A673 (cell line): Measurements from ENCODE around the gene ATP8A1. TPM values are rescaled to one million over a fixed set of nuclear protein-coding genes. Genes with fewer than 3 reads are reported as not detected.

ENCODE experiments used
- BruUV-seq: library from RNA; stranded (reverse); fragments of 400-500 nt; replicated peaks from 2 replicates; lab custom pipeline; 2021; lab: Mats Ljungman, UMichigan
- CTCF ChIA-PET: fragments of 300-600 bp; sonication (Branson Sonifier 250); formaldehyde crosslinking; loops from one replicate; lab custom pipeline; 2022; ENCODE audit warnings: antibody characterized with exemption; lab: Charles Lee
- POLR2A ChIA-PET: fragments of 300-600 bp; sonication (Branson Sonifier 250); formaldehyde crosslinking; loops from one replicate; lab custom pipeline; 2022; ENCODE audit warnings: antibody characterized with exemption; ENCODE audit not compliant: low non-redundant PET; lab: Charles Lee
- DNase-seq: peaks from one replicate; pipeline ENCODE4 v3.0.0-alpha.2; 2015; ENCODE audit warnings: low spot score
- H3K27ac ChIP-seq: fragments of 200-600 bp; sonication (generic); 2 replicates; pipeline ENCODE4 v1.5.1; 2016; ENCODE audit warnings: mixed run types, low read depth, mild to moderate bottlenecking, mixed read lengths, antibody characterized with exemption, low read length; ENCODE audit not compliant: poor library complexity, severe bottlenecking
- H3K27me3 ChIP-seq: fragments of 200-600 bp; sonication (generic); replicated peaks from 2 replicates; pipeline ENCODE4 v1.6.1; 2017; ENCODE audit warnings: mixed run types, low read depth, mild to moderate bottlenecking, mixed read lengths, antibody characterized with exemption, low read length; ENCODE audit not compliant: insufficient read depth, poor library complexity
- H3K36me3 ChIP-seq: fragments of 200-600 bp; sonication (generic); 2 replicates; pipeline ENCODE4 v1.6.1; 2016; ENCODE audit warnings: mixed run types, mild to moderate bottlenecking, mixed read lengths, antibody characterized with exemption, low read length; ENCODE audit not compliant: insufficient read depth, poor library complexity, severe bottlenecking
- H3K4me1 ChIP-seq: fragments of 200-600 bp; sonication (generic); 2 replicates; pipeline ENCODE4 v1.6.1; 2017; ENCODE audit warnings: mixed run types, mild to moderate bottlenecking, mixed read lengths, antibody characterized with exemption, low read length; ENCODE audit not compliant: insufficient read depth, poor library complexity, severe bottlenecking
- H3K4me3 ChIP-seq: fragments of 200-600 bp; sonication (generic); 2 replicates; pipeline ENCODE4 v1.5.1; 2016; ENCODE audit warnings: low read depth, mixed run types, mild to moderate bottlenecking, mixed read lengths, low read length; ENCODE audit not compliant: poor library complexity, severe bottlenecking
- H3K9me3 ChIP-seq: fragments of 200-600 bp; sonication (generic); 2 replicates; pipeline ENCODE4 v1.6.1; 2016; ENCODE audit warnings: mixed run types, low read depth, mild to moderate bottlenecking, mixed read lengths, antibody characterized with exemption, low read length; ENCODE audit not compliant: poor library complexity, severe bottlenecking
- EZH2 ChIP-seq: fragments of 200-600 bp; sonication (generic); IDR thresholded peaks from 2 replicates; pipeline ENCODE4 v1.6.1; 2017; ENCODE audit warnings: borderline replicate concordance, low read depth, mild to moderate bottlenecking, mixed read lengths, antibody characterized with exemption, low read length; ENCODE audit not compliant: poor library complexity, severe bottlenecking
- intact Hi-C: fragments of 100-400 bp; cut with micrococcal nuclease; formaldehyde crosslinking; loops from one replicate; pipeline ENCODE4 v1.10.0; 2022; ENCODE audit not compliant: unreplicated experiment
- total RNA-seq: library from RNA; stranded (reverse); gene quantifications from 2 replicates; pipeline ENCODE4 v1.2.3, GENCODE V29; 2021
- TF ChIP-seq, protein P1 (sequence below): fragments of 300-800, 200-600 bp; sonication (generic); conservative IDR thresholded peaks from 2 replicates; pipeline ENCODE4 v1.5.1; 2017; ENCODE audit warnings: low read depth, mild to moderate bottlenecking, antibody characterized with exemption, low read length, moderate library complexity, mixed read lengths

Gene ATP8A1
- total RNA-seq, 1 experiment from 2014 or later = 0.28 TPM

GRCh38 chr4:42642101-42642797, 14.7 kb downstream of the ATP8A1 start:
- Histone ChIP-seq H3K27me3 (peaks cover 5% of the 10 kb centered on the region), H3K4me3 (no peak overlapping the region), H3K27ac (no peak overlapping the region), H3K9me3 (no peaks in the 10 kb centered on the region), H3K36me3 (no peaks in the 10 kb centered on the region), H3K4me1 (no peaks in the 10 kb centered on the region)
- no peak for TF ChIP-seq EZH2
- TF ChIP-seq, protein P1, sequence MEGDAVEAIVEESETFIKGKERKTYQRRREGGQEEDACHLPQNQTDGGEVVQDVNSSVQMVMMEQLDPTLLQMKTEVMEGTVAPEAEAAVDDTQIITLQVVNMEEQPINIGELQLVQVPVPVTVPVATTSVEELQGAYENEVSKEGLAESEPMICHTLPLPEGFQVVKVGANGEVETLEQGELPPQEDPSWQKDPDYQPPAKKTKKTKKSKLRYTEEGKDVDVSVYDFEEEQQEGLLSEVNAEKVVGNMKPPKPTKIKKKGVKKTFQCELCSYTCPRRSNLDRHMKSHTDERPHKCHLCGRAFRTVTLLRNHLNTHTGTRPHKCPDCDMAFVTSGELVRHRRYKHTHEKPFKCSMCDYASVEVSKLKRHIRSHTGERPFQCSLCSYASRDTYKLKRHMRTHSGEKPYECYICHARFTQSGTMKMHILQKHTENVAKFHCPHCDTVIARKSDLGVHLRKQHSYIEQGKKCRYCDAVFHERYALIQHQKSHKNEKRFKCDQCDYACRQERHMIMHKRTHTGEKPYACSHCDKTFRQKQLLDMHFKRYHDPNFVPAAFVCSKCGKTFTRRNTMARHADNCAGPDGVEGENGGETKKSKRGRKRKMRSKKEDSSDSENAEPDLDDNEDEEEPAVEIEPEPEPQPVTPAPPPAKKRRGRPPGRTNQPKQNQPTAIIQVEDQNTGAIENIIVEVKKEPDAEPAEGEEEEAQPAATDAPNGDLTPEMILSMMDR = no peak
- CTCF ChIA-PET = no interaction called here
- DNase-seq = no peak
- POLR2A ChIA-PET = no interaction called here
- no TSS peak for BruUV-seq
- intact Hi-C loops = no loop called here

DNA sequence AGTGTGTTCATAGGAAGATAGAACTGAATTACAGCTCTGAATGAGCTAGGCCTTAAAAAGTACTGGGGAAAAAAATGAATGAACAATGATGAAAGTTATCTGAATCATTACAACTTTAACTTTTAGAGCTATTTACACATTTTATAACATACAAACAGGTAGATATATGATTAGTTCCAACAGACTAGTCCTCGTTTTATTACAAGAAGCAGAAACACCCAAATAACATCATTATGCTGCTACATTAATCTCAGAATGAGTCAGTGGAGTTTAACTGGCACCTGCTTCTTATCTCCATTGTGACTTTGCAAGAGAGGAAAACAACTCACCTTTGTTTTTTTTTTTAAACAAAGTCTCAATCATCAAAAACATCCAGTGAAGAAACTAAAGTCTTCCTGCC, 15.2 kb downstream of the ATP8A1 start:
- TF ChIP-seq EZH2 = no peak
- TF ChIP-seq, protein P1 = no peak
- no peak for DNase-seq
- Histone ChIP-seq H3K9me3 (no peaks in the 10 kb centered on the region), H3K4me3 (no peak overlapping the region), H3K4me1 (no peaks in the 10 kb centered on the region), H3K36me3 (no peaks in the 10 kb centered on the region), H3K27ac (no peak overlapping the region), H3K27me3 (peaks cover 5% of the 10 kb centered on the region)
- ChIA-PET POLR2A (no interaction called here), CTCF (no interaction called here)
- BruUV-seq = no TSS peak
- intact Hi-C loops = no loop called here

- CTCF ChIA-PET = no interaction called here
- no peaks in the 10 kb centered on the region for H3K4me1 ChIP-seq
- no TSS peak for BruUV-seq
- TF ChIP-seq, protein P1 = no peak
- no peak for TF ChIP-seq EZH2
- H3K36me3 ChIP-seq = no peaks in the 10 kb centered on the region
- intact Hi-C loops = no loop called here
- no peaks in the 10 kb centered on the region for H3K9me3 ChIP-seq
- H3K4me3 ChIP-seq = no peak overlapping the region
- peaks cover 5% of the 10 kb centered on the region for H3K27me3 ChIP-seq
- no peak overlapping the region for H3K27ac ChIP-seq
- no peak for DNase-seq
- POLR2A ChIA-PET = no interaction called here
Measured at GRCh38 chr4:42641161-42641560, 15.7 kb downstream of the ATP8A1 start.
